Breast epithelium (tissue), 4 donors: Measurements from ENCODE around the gene FBLN1. TPM values are rescaled to one million over a fixed set of nuclear protein-coding genes. Genes with fewer than 3 reads are reported as not detected.

Experiments used
- DNase-seq, 2 donors: peaks; one replicate each; pipeline ENCODE4 v3.0.0-alpha.2; 2019; ENCODE audit warnings: low spot score in 2 of 2
- H3K27ac ChIP-seq, 2 donors: fragments of 200-600 bp; sonication (generic) in 1 of 2; one replicate each; pipeline ENCODE4 v1.5.1; 2016 to 2019; ENCODE audit warnings: mild to moderate bottlenecking in 1 of 2
- H3K27me3 ChIP-seq, 2 donors: fragments of 200-600 bp; sonication (generic) in 1 of 2; one replicate each; pipeline versions ENCODE4 v1.5.1 to v1.6.0; 2017 to 2019; ENCODE audit warnings: control low read depth in 1 of 2, mild to moderate bottlenecking in 1 of 2
- H3K36me3 ChIP-seq: fragments of 200-600 bp; one replicate; pipeline ENCODE4 v1.5.1; 2019
- H3K4me1 ChIP-seq, 2 donors: fragments of 200-600 bp; sonication (generic); one replicate each; pipeline ENCODE4 v1.5.1; 2016 to 2019; ENCODE audit warnings: control low read depth in 1 of 2
- H3K4me3 ChIP-seq, 3 donors: fragments of 200-600 bp; sonication (generic); 1 replicate in 2 of 3; 2 replicates in 1 of 3; pipeline ENCODE4 v1.5.1; 2016 to 2019; ENCODE audit warnings: mild to moderate bottlenecking in 3 of 3, moderate library complexity in 2 of 3
- H3K9me3 ChIP-seq, 2 donors: fragments of 200-600 bp; sonication (generic) in 1 of 2; one replicate each; pipeline ENCODE4 v1.5.1; 2016 to 2019; ENCODE audit warnings: control low read depth in 1 of 2
- POLR2A ChIP-seq: fragments of 450-650 bp; IDR thresholded peaks from one replicate; pipeline ENCODE4 v1.6.1; 2016; ENCODE audit warnings: antibody characterized with exemption, mild to moderate bottlenecking, moderate library complexity
- POLR2AphosphoS5 ChIP-seq, 3 donors: sonication (generic); formaldehyde crosslinking; IDR thresholded peaks; one replicate each; pipeline ENCODE4 v1.6.1; 2017; ENCODE audit warnings: antibody characterized with exemption in 3 of 3
- intact Hi-C: fragments of 100-400 bp; cut with DNase I; formaldehyde crosslinking; loops from one replicate; pipeline ENCODE4 v1.15.1; 2023; ENCODE audit warnings: low total_unique reads
- total RNA-seq, 3 donors: library from RNA; depleted of rRNA; stranded (reverse); fragments of >200 nt; gene quantifications; one replicate each; pipeline ENCODE4 v1.1.0, GENCODE V29; 2016
- TF ChIP-seq, protein P1 (sequence below), 3 donors: fragments of 450-650 bp; IDR thresholded peaks; one replicate each; pipeline ENCODE4 v1.5.1; 2016 to 2017; ENCODE audit warnings: antibody characterized with exemption in 3 of 3, mild to moderate bottlenecking in 3 of 3, moderate library complexity in 3 of 3

FBLN1 gene
- total RNA-seq, 3 donors from 2014 or later = 115 to 293 (median 267) TPM

DNA sequence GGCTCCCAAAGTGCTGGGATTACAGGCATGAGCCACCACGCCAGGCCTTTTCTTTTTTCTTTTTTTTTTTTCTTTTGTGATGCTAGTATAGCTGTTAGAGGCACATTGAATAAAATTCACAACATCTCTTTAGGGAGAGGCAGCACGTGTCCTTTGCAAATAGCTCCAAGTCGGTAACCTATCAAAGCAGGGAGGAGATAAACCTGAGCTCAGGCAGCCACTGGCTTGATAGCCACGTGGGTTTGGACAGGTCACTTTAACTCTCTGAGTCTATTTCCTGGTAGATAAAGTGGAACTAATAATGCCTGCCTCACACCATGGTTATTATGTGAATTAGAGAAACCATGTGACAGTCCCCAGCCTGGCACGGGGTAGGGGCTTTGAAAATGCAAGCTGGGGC lies 125.8 kb downstream of the FBLN1 start:
- intact Hi-C loops = no loop called here
- no peaks in the 10 kb centered on the region for H3K27me3 ChIP-seq

DNA sequence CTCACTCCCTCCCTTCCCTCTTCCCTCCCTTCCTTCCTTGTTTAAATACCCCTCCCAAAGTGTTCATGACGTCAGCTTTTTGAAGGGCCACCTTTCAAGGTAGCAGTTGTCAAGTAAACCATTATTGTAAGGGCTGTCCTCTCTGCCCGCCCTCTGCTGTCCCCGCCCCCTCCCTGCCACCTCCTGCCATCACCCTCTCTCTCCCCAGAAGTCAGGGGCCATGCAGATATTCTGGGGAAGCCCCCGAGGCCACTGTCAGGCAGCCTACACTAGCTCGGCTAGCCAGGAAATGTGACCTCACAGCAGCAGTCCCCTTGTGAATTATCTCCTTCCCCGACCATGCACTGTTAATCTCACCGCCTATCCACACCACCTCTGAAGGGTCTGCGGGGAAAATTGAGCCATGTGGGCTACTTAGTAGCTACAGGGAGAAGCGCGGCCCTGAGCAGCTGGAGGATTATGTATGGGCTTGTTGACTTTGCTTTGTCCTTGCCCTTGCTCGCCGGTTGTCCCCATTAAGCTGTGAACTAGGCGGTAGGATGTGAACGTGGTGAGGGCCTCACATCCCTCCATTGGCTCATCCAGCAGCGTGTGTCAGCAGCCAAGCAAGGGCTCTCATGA lies 126.9 kb downstream of the FBLN1 start:
- H3K27me3 ChIP-seq = no peaks in the 10 kb centered on the region
- TF ChIP-seq, protein P1, sequence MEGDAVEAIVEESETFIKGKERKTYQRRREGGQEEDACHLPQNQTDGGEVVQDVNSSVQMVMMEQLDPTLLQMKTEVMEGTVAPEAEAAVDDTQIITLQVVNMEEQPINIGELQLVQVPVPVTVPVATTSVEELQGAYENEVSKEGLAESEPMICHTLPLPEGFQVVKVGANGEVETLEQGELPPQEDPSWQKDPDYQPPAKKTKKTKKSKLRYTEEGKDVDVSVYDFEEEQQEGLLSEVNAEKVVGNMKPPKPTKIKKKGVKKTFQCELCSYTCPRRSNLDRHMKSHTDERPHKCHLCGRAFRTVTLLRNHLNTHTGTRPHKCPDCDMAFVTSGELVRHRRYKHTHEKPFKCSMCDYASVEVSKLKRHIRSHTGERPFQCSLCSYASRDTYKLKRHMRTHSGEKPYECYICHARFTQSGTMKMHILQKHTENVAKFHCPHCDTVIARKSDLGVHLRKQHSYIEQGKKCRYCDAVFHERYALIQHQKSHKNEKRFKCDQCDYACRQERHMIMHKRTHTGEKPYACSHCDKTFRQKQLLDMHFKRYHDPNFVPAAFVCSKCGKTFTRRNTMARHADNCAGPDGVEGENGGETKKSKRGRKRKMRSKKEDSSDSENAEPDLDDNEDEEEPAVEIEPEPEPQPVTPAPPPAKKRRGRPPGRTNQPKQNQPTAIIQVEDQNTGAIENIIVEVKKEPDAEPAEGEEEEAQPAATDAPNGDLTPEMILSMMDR (IDR thresholded peaks at IDR 0.05) = no peak
- TF ChIP-seq POLR2AphosphoS5 (IDR thresholded peaks at IDR 0.05) (no peak), POLR2A (no peak)
- no peak for DNase-seq
- H3K9me3 ChIP-seq = no peaks in the 10 kb centered on the region
- H3K27ac ChIP-seq = no peak overlapping the region
- no peaks in the 10 kb centered on the region for H3K4me1 ChIP-seq
- intact Hi-C loops = no loop called here
- H3K36me3 ChIP-seq = no peaks in the 10 kb centered on the region
- no peak overlapping the region for H3K4me3 ChIP-seq

More for the DNA sequence above, 125.8 kb downstream of the FBLN1 start:
- no peaks in the 10 kb centered on the region for H3K36me3 ChIP-seq
- H3K9me3 ChIP-seq = no peaks in the 10 kb centered on the region
- H3K4me3 ChIP-seq = no peak overlapping the region
- TF ChIP-seq, protein P1 (IDR thresholded peaks at IDR 0.05) = no peak
- TF ChIP-seq POLR2A (no peak), POLR2AphosphoS5 (IDR thresholded peaks at IDR 0.05) (no peak)
- H3K4me1 ChIP-seq = no peaks in the 10 kb centered on the region
- no peak overlapping the region for H3K27ac ChIP-seq
- no peak for DNase-seq

DNA sequence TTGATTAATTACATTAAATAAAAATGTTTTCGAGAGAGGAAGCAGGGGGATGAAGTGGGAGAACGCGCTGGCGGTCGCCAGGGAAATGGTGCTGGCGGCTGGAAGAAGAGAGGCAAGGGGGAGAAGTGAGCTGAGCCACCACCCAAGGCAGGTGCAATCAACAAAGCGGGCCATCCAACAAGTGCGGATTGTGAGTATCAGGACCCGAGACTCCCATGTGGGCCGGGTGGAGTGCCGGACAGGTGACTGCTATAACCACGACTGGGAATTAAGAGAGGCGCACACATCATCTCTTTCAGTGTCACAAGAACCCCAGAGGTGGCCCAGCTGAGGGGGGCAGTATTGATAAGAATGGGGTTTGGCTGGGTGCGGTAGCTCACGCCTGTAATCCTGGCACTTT lies 127.8 kb downstream of the FBLN1 start:
- Histone ChIP-seq H3K4me1 (no peaks in the 10 kb centered on the region), H3K27me3 (no peaks in the 10 kb centered on the region), H3K36me3 (no peaks in the 10 kb centered on the region), H3K9me3 (no peaks in the 10 kb centered on the region), H3K4me3 (no peak overlapping the region), H3K27ac (no peak overlapping the region)
- TF ChIP-seq POLR2A = no peak
- TF ChIP-seq, protein P1 (IDR thresholded peaks at IDR 0.05) = no peak
- no peak for TF ChIP-seq POLR2AphosphoS5 (IDR thresholded peaks at IDR 0.05)
- no peak for DNase-seq
- intact Hi-C loops = no loop called here

DNA sequence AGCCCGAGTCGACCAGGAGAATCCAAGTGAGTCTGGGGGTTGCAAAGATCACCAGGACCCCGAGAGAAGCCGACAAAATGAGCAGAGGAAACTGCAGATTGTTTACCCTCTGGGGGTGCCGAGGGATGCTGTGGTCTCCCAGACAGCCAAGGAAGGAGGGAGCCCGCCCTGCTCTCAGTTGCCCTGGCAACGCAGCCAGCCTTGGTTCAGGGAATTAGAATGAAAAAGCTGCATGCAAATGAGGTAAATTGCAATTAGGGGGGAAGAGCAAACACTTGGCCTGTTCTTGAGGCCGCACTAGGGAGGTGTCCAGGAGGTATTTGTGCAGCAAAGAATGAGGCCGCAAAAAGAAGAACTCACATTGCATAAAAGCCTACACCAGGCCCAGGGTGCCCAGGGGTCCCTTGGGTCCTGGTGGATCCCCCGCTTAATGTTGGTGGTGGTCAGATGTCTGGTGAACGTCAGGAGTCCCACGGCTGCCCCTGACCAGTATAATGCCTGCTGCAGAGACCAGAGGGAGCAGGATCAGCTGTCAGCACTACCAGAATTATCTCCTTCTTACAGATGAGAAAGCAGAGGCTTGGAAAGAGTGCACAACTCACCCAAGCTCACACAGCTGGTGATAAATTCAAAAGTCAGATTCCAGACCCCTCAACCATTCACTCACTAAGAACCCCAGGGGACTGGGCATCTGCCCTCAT lies 128.6 kb downstream of the FBLN1 start:
- H3K27me3 ChIP-seq = no peaks in the 10 kb centered on the region
- intact Hi-C loops = no loop called here
- DNase-seq = no peak

DNA sequence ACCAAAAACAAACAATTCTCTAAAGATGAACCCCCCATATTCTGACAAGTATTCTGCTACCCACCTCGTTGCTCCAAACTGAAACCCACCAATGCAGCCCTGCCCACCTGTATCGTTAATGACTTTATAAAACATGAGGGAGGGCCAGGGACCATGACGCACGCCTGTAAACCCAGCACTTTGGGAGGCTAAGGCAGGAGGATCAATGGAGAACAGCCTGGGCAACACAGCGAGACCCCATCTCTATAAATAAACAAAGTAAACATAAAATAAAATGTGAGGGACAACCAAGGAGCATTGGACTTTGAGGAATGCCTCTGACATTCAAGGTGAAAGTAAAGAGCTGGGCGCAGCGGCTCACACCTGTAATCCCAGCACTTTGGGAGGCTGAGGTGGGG lies 129.2 kb downstream of the FBLN1 start:
- TF ChIP-seq POLR2AphosphoS5 (IDR thresholded peaks at IDR 0.05) (no peak), POLR2A (no peak)
- TF ChIP-seq, protein P1 (IDR thresholded peaks at IDR 0.05) = no peak
- Histone ChIP-seq H3K4me3 (no peak overlapping the region), H3K27me3 (no peaks in the 10 kb centered on the region), H3K36me3 (no peaks in the 10 kb centered on the region), H3K9me3 (no peaks in the 10 kb centered on the region), H3K4me1 (no peaks in the 10 kb centered on the region), H3K27ac (no peak overlapping the region)
- intact Hi-C loops = no loop called here
- peak in 1 of 2 donors; percentile 12 for DNase-seq

More for the DNA sequence above, 128.6 kb downstream of the FBLN1 start:
- Histone ChIP-seq H3K27ac (no peak overlapping the region), H3K9me3 (no peaks in the 10 kb centered on the region), H3K4me3 (no peak overlapping the region), H3K36me3 (no peaks in the 10 kb centered on the region), H3K4me1 (no peaks in the 10 kb centered on the region)
- TF ChIP-seq, protein P1 (IDR thresholded peaks at IDR 0.05) = no peak
- no peak for TF ChIP-seq POLR2AphosphoS5 (IDR thresholded peaks at IDR 0.05)
- no peak for TF ChIP-seq POLR2A
